PFSK-1 (cell line): Measurements from ENCODE around the gene MESP1.
A peak's percentile ranks its signal among the peaks of the same experiment; 100 is the strongest.

Experiments
- FOXP2 ChIP-seq: optimal IDR thresholded peaks from 2 replicates; pipeline ENCODE3; 2011; ENCODE audit warnings: borderline replicate concordance, control low read depth, inconsistent platforms; ENCODE audit not compliant: insufficient read depth; ENCODE audit errors: extremely low read length, extremely low read depth
- POLR2AphosphoS5 ChIP-seq: IDR thresholded peaks from 2 replicates; pipeline ENCODE4 v1.6.1; 2012; ENCODE audit warnings: low read depth, mild to moderate bottlenecking, control low read depth, low read length, moderate library complexity
- REST ChIP-seq, 2 experiments: IDR thresholded peaks; 2 replicates each; pipeline versions ENCODE4 v1.6.1 to v1.8.0; 2011 to 2012; ENCODE audit warnings: low read depth in 2 of 2, low read length in 2 of 2, control low read depth in 1 of 2, inconsistent platforms in 1 of 2, mild to moderate bottlenecking in 1 of 2, moderate library complexity in 1 of 2; ENCODE audit not compliant: insufficient read depth in 1 of 2
- SIN3A ChIP-seq: IDR thresholded peaks from 2 replicates; pipeline ENCODE4 v1.6.1; 2012; ENCODE audit warnings: mild to moderate bottlenecking, low read length, moderate library complexity, borderline replicate concordance; ENCODE audit not compliant: insufficient read depth
- TAF1 ChIP-seq: IDR thresholded peaks from 2 replicates; pipeline ENCODE4 v1.6.1; 2012; ENCODE audit warnings: low read length, control low read depth, borderline replicate concordance; ENCODE audit not compliant: insufficient read depth

- no peak for TF ChIP-seq POLR2AphosphoS5
- TF ChIP-seq SIN3A = no peak
- peak; percentile 80 to 89 for TF ChIP-seq REST (IDR thresholded peaks at IDR 0.05; ENCODE audit: insufficient read depth in 1 of 2, low read depth in 2 of 2, low read length in 2 of 2)
- TF ChIP-seq TAF1 = no peak
- no peak for TF ChIP-seq FOXP2
These were observed 9.4 kb upstream of the MESP1 start for GRCh38 chr15:89760303-89761008.
